Gastrocnemius medialis (tissue), 4 donors: Measurements from ENCODE around the gene MAP1LC3B. TPM values are rescaled to one million over a fixed set of nuclear protein-coding genes. Genes with fewer than 3 reads are reported as not detected.

Experiments
- ATAC-seq, 2 donors: fragments of 150-250 bp; one replicate each; pipeline ENCODE4 v1.9.1; 2016
- DNase-seq, 2 donors: peaks; one replicate each; pipeline ENCODE4 v3.0.0-alpha.2; 2019
- H3K27ac ChIP-seq, 4 donors: fragments of 200-600 bp; sonication (generic); 1 replicate in 1 of 4; 2 replicates in 3 of 4; pipeline ENCODE4 v1.5.1; 2016 to 2018; ENCODE audit warnings: mild to moderate bottlenecking in 2 of 4, moderate library complexity in 1 of 4
- H3K27me3 ChIP-seq, 3 donors: fragments of 200-600 bp; sonication (generic) in 2 of 3; 1 replicate in 1 of 3; 2 replicates in 2 of 3; pipeline versions ENCODE4 v1.5.1 to v1.6.0; 2016 to 2019; ENCODE audit warnings: mild to moderate bottlenecking in 1 of 3, moderate library complexity in 1 of 3
- H3K36me3 ChIP-seq, 2 donors: fragments of 200-600 bp; sonication (generic) in 1 of 2; one replicate each; pipeline ENCODE4 v1.5.1; 2017 to 2018
- H3K4me1 ChIP-seq, 2 donors: fragments of 200-600 bp; sonication (generic) in 1 of 2; one replicate each; pipeline ENCODE4 v1.5.1; 2016 to 2017; ENCODE audit warnings: mild to moderate bottlenecking in 2 of 2
- H3K4me3 ChIP-seq, 4 donors: fragments of 200-600 bp; sonication (generic) in 3 of 4; 1 replicate in 1 of 4; 2 replicates in 3 of 4; pipeline ENCODE4 v1.5.1; 2016 to 2019; ENCODE audit warnings: mild to moderate bottlenecking in 2 of 4
- H3K9me3 ChIP-seq, 3 donors: fragments of 200-600 bp; sonication (generic) in 2 of 3; 1 replicate in 1 of 3; 2 replicates in 2 of 3; pipeline ENCODE4 v1.5.1; 2016 to 2019
- POLR2A ChIP-seq, 2 donors: fragments of 450-650 bp; IDR thresholded peaks; one replicate each; pipeline ENCODE4 v1.6.1; 2017; ENCODE audit warnings: antibody characterized with exemption in 2 of 2, mild to moderate bottlenecking in 2 of 2, moderate library complexity in 2 of 2
- in situ Hi-C, 4 donors: fragments of 200-750 bp; cut with MboI; loops; one replicate each; pipeline versions ENCODE4 v1.15.0 to v1.8.0; 2017; ENCODE audit warnings: low sequenced_read_pairs in 4 of 4
- intact Hi-C: fragments of 100-400 bp; cut with DNase I; formaldehyde crosslinking; loops from one replicate; pipeline ENCODE4 v1.15.1; 2023; ENCODE audit warnings: low total_unique reads
- total RNA-seq, 4 donors: library from RNA; depleted of rRNA; stranded (reverse); fragments of >200 nt; gene quantifications; one replicate each; pipeline versions ENCODE4 v1.1.0 to v1.2.3, GENCODE V29; 2016
- TF ChIP-seq, protein P1 (sequence below), 5 experiments: fragments of 450-650 bp in 3 of 5; fragments of 200-600 bp in 2 of 5; sonication (generic) in 2 of 5; IDR thresholded peaks in 4 of 5; conservative IDR thresholded peaks in 1 of 5; 1 replicate in 4 of 5; 2 replicates in 1 of 5; pipeline ENCODE4 v1.5.1; 2016 to 2019; ENCODE audit warnings: antibody characterized with exemption in 5 of 5, mild to moderate bottlenecking in 3 of 5, moderate library complexity in 3 of 5

The MAP1LC3B gene
- total RNA-seq, 4 donors from 2014 or later, result 76.3 to 165 (median 122) TPM

DNA sequence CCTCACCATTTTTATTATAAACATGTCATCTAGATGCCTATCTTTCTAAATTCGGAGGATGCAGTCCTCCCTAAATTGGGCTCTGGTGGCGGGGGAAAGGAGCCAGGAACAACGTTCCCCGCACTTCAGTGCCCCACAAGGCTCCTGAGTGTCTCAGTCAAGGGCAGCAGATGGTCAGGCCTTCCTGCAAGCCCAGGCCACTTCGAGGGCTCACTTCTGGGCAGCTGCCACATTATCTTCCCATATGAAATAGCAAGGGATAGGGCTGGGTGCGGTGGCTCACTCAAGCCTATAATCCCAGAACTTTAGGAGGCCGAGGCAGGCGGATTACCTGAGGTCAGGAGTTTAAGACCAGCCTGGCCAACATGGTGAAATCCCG, 40.8 kb upstream of the MAP1LC3B start:
- in situ Hi-C loops (no loop called here), intact Hi-C loops (loop anchor here (5.0 kb wide), 1 partner anchor 34 kb away; the partner anchor contains the start of gene C16orf95)
- DNase-seq (peak in 1 of 2 donors; percentile 53), ATAC-seq (peak in 1 of 2 donors; percentile 50)
- no peak overlapping the region for H3K4me3 ChIP-seq
- no peaks in the 10 kb centered on the region for H3K9me3 ChIP-seq
- H3K36me3 ChIP-seq, result peaks cover 0 to 34% of the 10 kb centered on the region in 2 donors
- no peaks in the 10 kb centered on the region for H3K27me3 ChIP-seq
- H3K27ac ChIP-seq, result peak overlapping the region; percentile 76 to 85 (median 83)
- TF ChIP-seq, protein P1, sequence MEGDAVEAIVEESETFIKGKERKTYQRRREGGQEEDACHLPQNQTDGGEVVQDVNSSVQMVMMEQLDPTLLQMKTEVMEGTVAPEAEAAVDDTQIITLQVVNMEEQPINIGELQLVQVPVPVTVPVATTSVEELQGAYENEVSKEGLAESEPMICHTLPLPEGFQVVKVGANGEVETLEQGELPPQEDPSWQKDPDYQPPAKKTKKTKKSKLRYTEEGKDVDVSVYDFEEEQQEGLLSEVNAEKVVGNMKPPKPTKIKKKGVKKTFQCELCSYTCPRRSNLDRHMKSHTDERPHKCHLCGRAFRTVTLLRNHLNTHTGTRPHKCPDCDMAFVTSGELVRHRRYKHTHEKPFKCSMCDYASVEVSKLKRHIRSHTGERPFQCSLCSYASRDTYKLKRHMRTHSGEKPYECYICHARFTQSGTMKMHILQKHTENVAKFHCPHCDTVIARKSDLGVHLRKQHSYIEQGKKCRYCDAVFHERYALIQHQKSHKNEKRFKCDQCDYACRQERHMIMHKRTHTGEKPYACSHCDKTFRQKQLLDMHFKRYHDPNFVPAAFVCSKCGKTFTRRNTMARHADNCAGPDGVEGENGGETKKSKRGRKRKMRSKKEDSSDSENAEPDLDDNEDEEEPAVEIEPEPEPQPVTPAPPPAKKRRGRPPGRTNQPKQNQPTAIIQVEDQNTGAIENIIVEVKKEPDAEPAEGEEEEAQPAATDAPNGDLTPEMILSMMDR (IDR thresholded peaks at IDR 0.05 in 4 of 5, conservative IDR thresholded peaks at IDR 0.05 in 1 of 5), result no peak
- no peak for TF ChIP-seq POLR2A (IDR thresholded peaks at IDR 0.05)
- peaks cover 31 to 35% of the 10 kb centered on the region in 2 donors for H3K4me1 ChIP-seq

DNA sequence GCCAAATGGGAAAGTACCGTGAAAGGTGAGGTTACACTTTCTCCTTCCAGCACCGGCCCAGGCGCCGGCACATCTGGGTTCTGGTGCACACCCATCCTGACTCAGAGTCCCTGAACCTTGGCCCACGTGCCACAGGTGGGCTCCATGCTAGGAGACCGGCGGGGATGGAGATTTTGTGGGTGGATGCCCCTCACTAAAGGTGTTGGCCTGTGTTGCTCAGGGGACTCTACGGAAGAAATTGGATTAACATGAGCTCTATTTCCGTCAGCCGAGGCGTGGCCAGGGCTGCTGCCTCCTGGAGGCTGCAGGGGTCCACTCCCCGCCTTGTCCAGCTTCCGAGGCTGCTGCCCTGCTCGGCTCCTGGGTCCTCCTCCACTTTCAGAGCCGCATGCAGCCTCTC, 39.3 kb upstream of the MAP1LC3B start:
- Histone ChIP-seq H3K4me3 (no peak overlapping the region), H3K9me3 (no peaks in the 10 kb centered on the region), H3K4me1 (peaks cover 34 to 47% of the 10 kb centered on the region in 2 donors), H3K36me3 (peaks cover 0 to 26% of the 10 kb centered on the region in 2 donors), H3K27me3 (no peaks in the 10 kb centered on the region), H3K27ac (peak overlapping the region; percentile 46 to 93 (median 79))
- ATAC-seq (no peak), DNase-seq (no peak)
- in situ Hi-C loops (no loop called here), intact Hi-C loops (loop anchor here (5.0 kb wide), 1 partner anchor 36 kb away; the partner anchor contains the start of gene C16orf95)
- TF ChIP-seq POLR2A (IDR thresholded peaks at IDR 0.05), result no peak
- TF ChIP-seq, protein P1 (IDR thresholded peaks at IDR 0.05 in 4 of 5, conservative IDR thresholded peaks at IDR 0.05 in 1 of 5), result no peak

DNA sequence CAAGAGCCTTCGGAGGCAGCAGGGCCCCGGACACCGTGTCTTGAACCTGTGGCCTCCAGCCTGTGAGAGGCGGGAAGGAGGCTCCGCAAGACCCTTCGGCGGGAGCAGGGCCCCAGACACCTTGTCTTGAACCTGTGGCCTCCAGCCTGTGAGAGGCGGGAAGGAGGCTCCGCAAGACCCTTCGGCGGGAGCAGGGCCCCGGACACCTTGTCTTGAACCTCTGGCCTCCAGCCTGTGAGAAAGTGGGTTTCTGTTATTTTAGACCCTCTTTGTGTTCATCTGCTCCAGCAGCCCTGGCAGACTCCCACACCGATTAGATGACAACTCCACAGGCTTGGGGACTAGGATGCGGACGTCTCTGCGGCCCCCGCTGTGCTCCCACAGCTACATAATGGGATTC, 38.5 kb upstream of the MAP1LC3B start:
- peaks cover 42 to 53% of the 10 kb centered on the region in 2 donors for H3K4me1 ChIP-seq
- intact Hi-C loops (loop anchor here (5.0 kb wide), 1 partner anchor 36 kb away; the partner anchor contains the start of gene C16orf95), in situ Hi-C loops (no loop called here)
- H3K36me3 ChIP-seq, result peaks cover 0 to 29% of the 10 kb centered on the region in 2 donors
- H3K9me3 ChIP-seq, result no peaks in the 10 kb centered on the region
- ATAC-seq (no peak), DNase-seq (no peak)
- no peak overlapping the region for H3K4me3 ChIP-seq
- peak overlapping the region; percentile 92 to 97 (median 93) for H3K27ac ChIP-seq
- H3K27me3 ChIP-seq, result no peaks in the 10 kb centered on the region
- TF ChIP-seq POLR2A (IDR thresholded peaks at IDR 0.05), result no peak
- TF ChIP-seq, protein P1 (IDR thresholded peaks at IDR 0.05 in 4 of 5, conservative IDR thresholded peaks at IDR 0.05 in 1 of 5), result no peak

DNA sequence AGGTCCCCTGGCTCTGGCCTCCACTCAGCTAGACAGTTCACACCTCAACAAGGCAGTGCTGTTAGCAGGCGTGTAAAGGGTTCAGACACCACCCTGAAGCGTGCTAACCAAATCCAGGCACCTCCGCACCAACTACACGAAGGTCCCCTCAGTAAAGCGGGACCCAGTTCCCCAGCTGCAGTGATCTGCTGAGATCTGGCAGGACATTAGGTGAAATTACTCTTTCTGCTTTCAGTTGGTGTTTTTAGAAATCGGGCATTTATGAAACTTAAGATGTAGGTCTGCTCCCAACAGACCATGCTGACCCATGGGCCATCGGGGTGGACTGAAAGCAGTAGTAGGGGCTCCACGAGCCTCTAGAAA, 35.7 kb upstream of the MAP1LC3B start:
- Histone ChIP-seq H3K36me3 (peaks cover 0 to 21% of the 10 kb centered on the region in 2 donors), H3K4me1 (peaks cover 46 to 62% of the 10 kb centered on the region in 2 donors), H3K9me3 (no peaks in the 10 kb centered on the region), H3K4me3 (no peak overlapping the region), H3K27ac (peak overlapping the region; percentile 92 to 97 (median 93)), H3K27me3 (no peaks in the 10 kb centered on the region)
- TF ChIP-seq POLR2A (IDR thresholded peaks at IDR 0.05), result no peak
- TF ChIP-seq, protein P1 (IDR thresholded peaks at IDR 0.05 in 4 of 5, conservative IDR thresholded peaks at IDR 0.05 in 1 of 5), result no peak
- intact Hi-C loops, result no loop called here
- ATAC-seq (no peak), DNase-seq (no peak)
- in situ Hi-C loops, result no loop called here

DNA sequence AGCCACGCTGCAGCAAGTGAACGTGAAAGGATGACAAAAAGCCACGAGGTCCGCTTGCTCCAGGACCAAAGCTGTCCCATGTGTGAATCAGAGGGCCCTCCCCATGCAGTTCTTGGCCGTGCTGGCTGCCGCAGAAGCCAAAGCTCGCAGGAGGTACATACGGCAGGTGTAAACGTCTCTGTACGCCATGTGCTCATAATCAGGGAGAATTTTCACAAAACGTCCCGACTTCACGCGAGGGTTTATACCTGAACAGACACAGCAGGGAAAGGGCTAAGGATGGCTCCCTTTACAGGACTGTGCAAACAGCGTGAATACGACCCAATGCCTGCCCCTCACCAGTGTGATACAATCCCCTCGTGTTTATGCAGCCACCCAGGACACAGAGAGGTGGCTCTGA, 33.9 kb upstream of the MAP1LC3B start:
- no peak overlapping the region for H3K4me3 ChIP-seq
- H3K36me3 ChIP-seq, result peaks cover 0 to 17% of the 10 kb centered on the region in 2 donors
- peaks cover 56 to 67% of the 10 kb centered on the region in 2 donors for H3K4me1 ChIP-seq
- peak overlapping the region; percentile 92 to 97 (median 93) for H3K27ac ChIP-seq
- in situ Hi-C loops, result no loop called here
- DNase-seq (peak; percentile 90 to 93), ATAC-seq (peak; percentile 75 to 79)
- no peaks in the 10 kb centered on the region for H3K9me3 ChIP-seq
- TF ChIP-seq, protein P1 (IDR thresholded peaks at IDR 0.05 in 4 of 5, conservative IDR thresholded peaks at IDR 0.05 in 1 of 5), result no peak
- TF ChIP-seq POLR2A (IDR thresholded peaks at IDR 0.05), result no peak
- intact Hi-C loops, result loop anchor here (2.0 kb wide), 1 partner anchor 23 kb away; no protein-coding TSS in a partner anchor
- H3K27me3 ChIP-seq, result no peaks in the 10 kb centered on the region
